KG1 (cell line): ENCODE results near the gene NLGN2.
"Not testable (repeated sequence)": the region's sequence is repeated elsewhere in the genome, so short reads cannot be mapped to it uniquely, and the experiment has no call there.

Experiments
- DNase-seq: peaks from one replicate; lab custom pipeline; 2025; lab: John Stamatoyannopoulos, UW

Gene NLGN2

GRCh38 chr17:7407485-7408251, at the start of gene NLGN2:
NLGN2 (plus strand) TSS chr17:7407845; CDS start chr17:7408256, 411 bp downstream.
- no peak for DNase-seq

GRCh38 chr17:7361906-7362305, 45.7 kb upstream of the NLGN2 start:
- no peak for DNase-seq

- no peak for DNase-seq
Observed at GRCh38 chr17:7363311-7363710, 44.3 kb upstream of the NLGN2 start.

GRCh38 chr17:7365963-7366362, 41.7 kb upstream of the NLGN2 start:
- DNase-seq: not testable (repeated sequence)

GRCh38 chr17:7367083-7367482, 40.6 kb upstream of the NLGN2 start:
- DNase-seq: no peak

- no peak for DNase-seq
Observed at GRCh38 chr17:7367918-7368598, 39.6 kb upstream of the NLGN2 start.

GRCh38 chr17:7368599-7368994, 39.0 kb upstream of the NLGN2 start:
- not testable (repeated sequence) for DNase-seq

GRCh38 chr17:7369825-7370224, 37.8 kb upstream of the NLGN2 start:
- DNase-seq: no peak

GRCh38 chr17:7370853-7371252, 36.8 kb upstream of the NLGN2 start:
- DNase-seq: no peak

- DNase-seq: no peak
Observed at GRCh38 chr17:7374353-7374752, 33.3 kb upstream of the NLGN2 start.

GRCh38 chr17:7379134-7379533, 28.5 kb upstream of the NLGN2 start:
- no peak for DNase-seq

- no peak for DNase-seq
Observed at GRCh38 chr17:7380321-7380720, 27.3 kb upstream of the NLGN2 start.

GRCh38 chr17:7380855-7381683, 26.6 kb upstream of the NLGN2 start, which contains the start of gene TNK1:
TNK1 (plus strand) TSS chr17:7381089; CDS start chr17:7382927, 1,838 bp downstream.
- DNase-seq: no peak

- DNase-seq: no peak
Observed at GRCh38 chr17:7382901-7383300, 24.7 kb upstream of the NLGN2 start.

- DNase-seq: no peak
Observed at GRCh38 chr17:7383371-7383741, 24.3 kb upstream of the NLGN2 start.

- no peak for DNase-seq
Observed at GRCh38 chr17:7383742-7384488, 23.7 kb upstream of the NLGN2 start.

- no peak for DNase-seq
Observed at GRCh38 chr17:7384489-7385081, 23.1 kb upstream of the NLGN2 start.

GRCh38 chr17:7388856-7389255, 18.8 kb upstream of the NLGN2 start:
- no peak for DNase-seq

GRCh38 chr17:7389924-7390910, 17.4 kb upstream of the NLGN2 start:
- no peak for DNase-seq

- no peak for DNase-seq
Observed at GRCh38 chr17:7391307-7391706, 16.3 kb upstream of the NLGN2 start.
